Left lung (tissue), 10 donors: ENCODE measurements around the gene DNMT3B. TPM values are rescaled to one million over a fixed set of nuclear protein-coding genes. Genes with fewer than 3 reads are reported as not detected.
A peak's percentile ranks its signal among the peaks of the same experiment; 100 is the strongest.

ENCODE experiments used
- ATAC-seq: fragments of 200-7000 bp; cut with Tn5 transposase; one replicate; pipeline ENCODE4 v1.9.1; 2020; ENCODE audit warnings: moderate library complexity
- DNase-seq, 4 donors: peaks; one replicate each; pipeline ENCODE4 v3.0.0-alpha.2; 2013 to 2020
- H3K27ac ChIP-seq, 2 donors: fragments of 200-600 bp; sonication (generic) in 1 of 2; one replicate each; pipeline versions ENCODE4 v1.5.0 to v1.8.0; 2020 to 2021
- H3K27me3 ChIP-seq, 2 donors: fragments of 200-600 bp; sonication (generic) in 1 of 2; one replicate each; pipeline versions ENCODE4 v1.5.0 to v1.8.0; 2020 to 2021
- H3K36me3 ChIP-seq, 2 donors: fragments of 200-600 bp; sonication (generic) in 1 of 2; one replicate each; pipeline versions ENCODE4 v1.5.0 to v1.8.0; 2020 to 2021
- H3K4me1 ChIP-seq, 2 donors: fragments of 200-600 bp; one replicate each; pipeline ENCODE4 v1.8.0; 2021
- H3K4me3 ChIP-seq, 2 donors: fragments of 200-600 bp; sonication (generic) in 1 of 2; one replicate each; pipeline versions ENCODE4 v1.5.0 to v1.8.0; 2020 to 2021; ENCODE audit warnings: mild to moderate bottlenecking in 1 of 2
- H3K9me3 ChIP-seq, 2 donors: fragments of 200-600 bp; sonication (generic) in 1 of 2; one replicate each; pipeline versions ENCODE4 v1.5.0 to v1.8.0; 2020 to 2021
- CTCF ChIP-seq, 2 donors: fragments of 200-600 bp; sonication (generic) in 1 of 2; IDR thresholded peaks; one replicate each; pipeline versions ENCODE4 v1.5.0 to v1.8.0; 2021; ENCODE audit warnings: antibody characterized with exemption in 2 of 2
- intact Hi-C, 2 donors: fragments of 100-400 bp; cut with DNase I; formaldehyde crosslinking; loops; one replicate each; pipeline versions ENCODE4 v1.11.2 to v1.14.2; 2022
- polyA plus RNA-seq, 6 donors: library from polyadenylated mRNA; unstranded; fragments of 120-200 nt; gene quantifications; one replicate each; pipeline ENCODE4 v1.2.1, GENCODE V29; 2013; ENCODE audit not compliant: insufficient read length in 6 of 6
- total RNA-seq, 2 donors: library from RNA; stranded (reverse); fragmentation: NEBNext Ultra II Directional; extraction: Animal tissue kit (Norgen Biotek cat#: 25700); gene quantifications; one replicate each; pipeline ENCODE4 v1.2.1, GENCODE V29; 2021
- donor health status: DM: no; HTN: yes; CAD: no.
- donor health status: DM: no; HTN: no; CAD: no.

Gene DNMT3B
- total and polyA plus RNA-seq, 8 donors = 0.86 to 8.3 (median 6.4) TPM

GRCh38 chr20:32819992-32820697 lies 58.0 kb downstream of the DNMT3B start:
- Histone ChIP-seq H3K27ac (peak overlapping the region; percentile 84 to 85), H3K4me1 (peaks cover 7 to 53% of the 10 kb centered on the region in 2 donors), H3K4me3 (peak overlapping the region; percentile 48 to 74), H3K27me3 (no peaks in the 10 kb centered on the region), H3K9me3 (no peaks in the 10 kb centered on the region), H3K36me3 (no peaks in the 10 kb centered on the region)
- intact Hi-C loops = no loop called here
- peak; percentile 92 for ATAC-seq
- DNase-seq = peak in 3 of 4 donors; percentile 79 to 83 (median 81)
- TF ChIP-seq CTCF (IDR thresholded peaks at IDR 0.05) = no peak

GRCh38 chr20:32820698-32821377 lies 58.7 kb downstream of the DNMT3B start:
- ATAC-seq = no peak
- peaks cover 0 to 5% of the 10 kb centered on the region in 2 donors for H3K36me3 ChIP-seq
- intact Hi-C loops = no loop called here
- peaks cover 7 to 56% of the 10 kb centered on the region in 2 donors for H3K4me1 ChIP-seq
- H3K4me3 ChIP-seq = peak overlapping the region; percentile 48 to 74
- no peaks in the 10 kb centered on the region for H3K9me3 ChIP-seq
- peak overlapping the region; percentile 84 to 85 for H3K27ac ChIP-seq
- no peaks in the 10 kb centered on the region for H3K27me3 ChIP-seq
- no peak for TF ChIP-seq CTCF (IDR thresholded peaks at IDR 0.05)
- DNase-seq = peak in 3 of 4 donors; percentile 19 to 47 (median 26)

GRCh38 chr20:32822225-32822624 lies 60.0 kb downstream of the DNMT3B start:
- intact Hi-C loops = no loop called here

GRCh38 chr20:32823078-32823477 lies 60.9 kb downstream of the DNMT3B start:
- H3K36me3 ChIP-seq = peaks cover 3 to 27% of the 10 kb centered on the region in 2 donors
- H3K4me1 ChIP-seq = peaks cover 7 to 66% of the 10 kb centered on the region in 2 donors
- no peak for TF ChIP-seq CTCF (IDR thresholded peaks at IDR 0.05)
- DNase-seq = peak in 1 of 4 donors; percentile 7
- peak; percentile 3 for ATAC-seq
- intact Hi-C loops = no loop called here
- no peak overlapping the region for H3K4me3 ChIP-seq
- H3K27ac ChIP-seq = peak overlapping the region in 1 of 2 donors; percentile 14
- H3K9me3 ChIP-seq = no peaks in the 10 kb centered on the region
- H3K27me3 ChIP-seq = no peaks in the 10 kb centered on the region

More at GRCh38 chr20:32822225-32822624, 60.0 kb downstream of the DNMT3B start:
- ATAC-seq = no peak
- Histone ChIP-seq H3K27me3 (no peaks in the 10 kb centered on the region), H3K4me3 (no peak overlapping the region), H3K9me3 (no peaks in the 10 kb centered on the region), H3K36me3 (peaks cover 3 to 19% of the 10 kb centered on the region in 2 donors), H3K27ac (no peak overlapping the region), H3K4me1 (peaks cover 7 to 57% of the 10 kb centered on the region in 2 donors)
- TF ChIP-seq CTCF (IDR thresholded peaks at IDR 0.05) = no peak
- no peak for DNase-seq
